COLO668 (cell line): ENCODE measurements around the gene COL6A5.
"Not testable (repeated sequence)": the region's sequence is repeated elsewhere in the genome, so short reads cannot be mapped to it uniquely, and the experiment has no call there.

Experiments used
- DNase-seq: peaks from one replicate; lab custom pipeline; 2025; ENCODE audit not compliant: unreplicated experiment; lab: John Stamatoyannopoulos, UW

The COL6A5 gene

DNA sequence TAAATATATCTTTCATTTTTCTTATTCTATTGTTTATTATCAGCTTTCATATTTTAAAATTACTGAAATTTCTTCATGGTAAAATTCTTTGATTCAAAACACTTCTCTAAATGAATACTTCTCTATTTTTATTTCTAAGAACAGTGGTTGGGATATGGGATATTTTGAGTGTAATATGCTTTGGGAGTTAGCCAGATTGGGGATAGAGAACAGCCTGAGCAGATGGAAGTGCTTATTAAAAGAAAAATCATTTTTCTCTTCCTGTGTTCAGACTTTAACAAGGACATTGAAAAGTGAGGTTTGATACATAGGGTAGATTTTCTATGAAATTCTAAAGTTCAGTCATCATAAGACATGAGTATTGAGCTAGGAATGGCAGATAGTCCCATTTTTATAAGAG, 84.8 kb downstream of the COL6A5 start:
- no peak for DNase-seq

DNA sequence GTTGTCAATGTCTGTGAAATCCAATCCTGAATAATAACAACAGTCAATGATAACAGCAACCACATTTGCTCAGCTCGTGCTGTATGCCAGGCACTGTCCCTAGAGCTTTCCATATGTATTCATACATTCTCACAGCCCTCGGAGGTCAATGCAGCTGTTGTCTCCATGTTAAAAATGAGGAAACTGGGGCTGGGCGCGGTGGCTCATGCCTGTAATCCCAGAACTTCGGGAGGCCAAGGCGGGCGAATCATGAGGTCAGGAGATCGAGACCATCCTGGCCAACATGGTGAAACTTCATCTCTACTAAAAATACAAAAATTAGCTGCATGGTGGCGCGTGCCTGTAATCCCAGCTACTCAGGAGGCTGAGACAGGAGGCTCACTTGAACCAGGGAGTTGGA, 86.6 kb downstream of the COL6A5 start:
- DNase-seq: not testable (repeated sequence)

DNA sequence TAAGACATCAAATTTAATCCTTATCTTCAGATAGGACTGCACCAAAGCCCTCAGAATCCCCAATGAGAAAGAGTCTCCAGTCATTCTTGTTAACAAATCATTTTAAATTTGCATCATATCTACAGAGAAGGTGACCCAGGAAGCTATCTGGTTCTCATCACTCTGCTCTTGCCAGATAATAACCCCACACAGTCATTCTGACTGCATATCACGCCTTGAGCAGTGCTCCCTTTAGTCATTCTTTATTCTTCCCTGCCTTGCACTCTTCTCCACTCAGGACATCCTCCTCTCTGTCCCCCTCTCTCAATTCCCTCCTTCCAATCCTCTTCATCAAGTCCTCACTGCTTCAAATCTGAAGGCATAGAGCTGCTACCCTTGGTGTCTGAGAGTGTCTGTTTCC, 87.8 kb downstream of the COL6A5 start:
- DNase-seq: no peak

DNA sequence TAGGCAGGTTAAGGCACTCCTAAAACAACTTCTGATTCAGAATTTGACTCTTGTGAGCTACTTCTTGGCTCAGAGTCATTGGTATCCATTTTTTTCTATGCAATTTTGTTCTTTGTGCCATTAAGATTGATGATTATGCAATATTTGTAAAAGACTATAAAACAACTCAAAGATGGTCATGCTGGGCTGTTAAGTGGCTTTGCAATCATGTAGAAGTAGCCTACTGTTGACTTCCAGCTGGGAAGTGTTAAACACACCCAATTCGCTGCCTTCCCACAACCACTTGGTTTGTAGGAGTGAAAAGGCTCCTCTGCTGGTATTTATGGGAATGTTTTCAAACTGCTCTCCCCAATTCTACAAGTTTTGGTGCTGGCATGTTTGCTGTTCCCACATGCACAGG, 96.8 kb downstream of the COL6A5 start:
- no peak for DNase-seq

DNA sequence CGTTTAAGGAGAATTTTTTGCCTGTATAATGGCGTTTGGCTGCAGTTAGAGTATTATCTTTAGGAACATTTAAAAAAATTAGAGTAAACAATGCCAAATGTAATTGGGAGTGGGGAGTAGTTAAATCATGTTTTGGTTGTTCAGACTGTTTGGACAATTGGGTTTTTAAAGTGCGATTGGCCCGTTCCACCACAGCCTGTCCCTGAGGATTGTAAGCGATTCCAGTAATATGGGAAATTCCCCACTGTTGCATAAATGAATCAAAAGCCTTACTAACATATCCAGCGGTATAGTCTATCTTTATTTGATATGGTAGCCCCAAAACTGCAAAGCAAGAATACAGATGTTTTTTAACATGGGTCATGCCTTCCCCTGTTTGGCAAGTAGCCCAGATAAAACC, 101.4 kb downstream of the COL6A5 start:
- not testable (repeated sequence) for DNase-seq

DNA sequence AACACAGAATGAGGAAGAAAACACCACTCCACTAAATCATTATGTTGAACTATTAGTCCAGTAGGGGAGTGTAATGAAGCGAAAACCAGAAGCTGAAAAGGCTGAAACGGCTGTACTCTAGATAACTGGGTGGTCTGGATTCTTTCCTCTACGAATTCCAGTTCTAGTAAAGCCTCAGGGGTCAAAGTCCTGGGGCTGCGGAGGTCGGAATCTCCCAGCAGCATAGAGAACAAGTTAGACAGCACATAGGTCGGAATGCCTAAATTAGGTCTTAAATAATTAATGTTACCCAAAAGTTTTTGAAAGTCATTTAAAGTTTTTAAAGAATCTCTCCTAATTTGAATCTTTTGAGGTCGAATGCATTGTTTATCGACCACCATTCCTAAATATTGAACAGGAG, 102.7 kb downstream of the COL6A5 start:
- DNase-seq: not testable (repeated sequence)

DNA sequence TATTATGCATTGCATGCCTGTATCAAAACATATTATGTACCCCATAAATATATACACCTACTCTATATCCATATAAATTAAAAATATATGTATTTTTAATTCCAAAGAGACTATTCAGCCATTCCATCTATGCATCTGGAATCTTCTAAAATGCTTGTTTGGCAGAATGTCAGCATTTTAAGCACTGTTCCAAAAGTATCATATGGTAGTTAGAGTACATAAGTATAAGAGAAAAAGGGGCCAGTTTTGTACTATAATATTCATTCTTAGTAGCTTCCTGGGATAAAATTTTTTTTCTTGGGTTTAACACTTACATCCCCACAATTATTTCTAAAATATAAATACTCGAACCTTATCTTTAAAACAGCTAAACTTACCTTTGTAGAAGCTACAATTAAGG, 111.1 kb downstream of the COL6A5 start:
- DNase-seq: no peak

DNA sequence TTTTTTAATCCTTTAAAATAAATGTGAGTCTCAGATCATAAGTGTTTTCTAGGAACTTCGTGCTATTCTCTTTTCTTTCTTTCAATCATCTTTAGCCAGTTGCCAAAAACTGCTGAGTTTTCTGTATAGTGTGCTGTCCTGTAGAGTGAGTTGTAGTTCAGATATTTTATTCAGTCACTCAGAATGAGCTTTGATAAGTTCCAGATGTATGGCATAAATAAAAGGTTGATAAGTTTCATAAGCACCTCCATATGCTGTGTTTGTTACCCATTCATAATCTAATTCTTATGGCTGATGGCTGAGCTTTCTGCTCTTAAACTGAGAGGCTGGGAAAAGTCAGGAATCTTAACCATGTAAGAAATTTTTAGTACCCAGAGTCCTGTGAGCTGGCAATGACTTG, 112.2 kb downstream of the COL6A5 start:
- DNase-seq: no peak

DNA sequence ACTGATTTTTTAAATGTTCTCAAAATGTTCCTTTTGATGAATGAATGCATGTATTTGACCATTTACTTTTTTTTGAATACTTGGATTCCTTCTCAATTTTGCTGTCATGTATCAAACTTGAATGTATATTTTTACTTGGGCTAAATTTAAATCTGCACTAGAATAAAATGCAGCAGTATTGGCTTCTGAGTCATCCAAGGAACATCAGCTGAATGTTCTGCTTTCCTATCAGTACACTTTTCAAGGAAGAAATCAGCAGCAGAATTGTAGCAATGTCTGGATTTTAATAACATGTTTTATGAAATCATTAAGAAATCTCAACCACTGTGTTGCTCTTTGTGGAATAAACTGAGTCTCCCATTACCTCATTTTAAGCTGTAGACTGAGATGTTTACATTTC, 114.5 kb downstream of the COL6A5 start:
- DNase-seq: no peak

DNA sequence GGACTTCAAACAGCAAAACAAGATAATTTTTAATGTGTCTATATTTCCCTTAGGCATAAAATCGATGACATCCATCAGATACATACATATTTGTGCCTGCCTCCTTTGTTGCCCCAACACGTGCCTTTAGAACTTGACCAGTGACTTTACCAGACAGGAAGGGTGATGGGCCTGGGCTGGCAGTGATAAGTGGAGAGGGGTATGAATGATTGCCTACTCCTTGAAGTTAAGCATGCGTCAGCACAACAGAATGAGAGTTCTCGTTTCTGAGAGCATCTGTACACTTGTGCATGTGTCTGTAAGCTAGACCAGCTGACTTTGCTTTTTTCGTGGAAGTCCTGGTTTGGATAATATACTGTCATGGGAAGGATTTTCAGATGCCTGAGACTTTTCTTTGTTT, 116.6 kb downstream of the COL6A5 start:
- no peak for DNase-seq

DNA sequence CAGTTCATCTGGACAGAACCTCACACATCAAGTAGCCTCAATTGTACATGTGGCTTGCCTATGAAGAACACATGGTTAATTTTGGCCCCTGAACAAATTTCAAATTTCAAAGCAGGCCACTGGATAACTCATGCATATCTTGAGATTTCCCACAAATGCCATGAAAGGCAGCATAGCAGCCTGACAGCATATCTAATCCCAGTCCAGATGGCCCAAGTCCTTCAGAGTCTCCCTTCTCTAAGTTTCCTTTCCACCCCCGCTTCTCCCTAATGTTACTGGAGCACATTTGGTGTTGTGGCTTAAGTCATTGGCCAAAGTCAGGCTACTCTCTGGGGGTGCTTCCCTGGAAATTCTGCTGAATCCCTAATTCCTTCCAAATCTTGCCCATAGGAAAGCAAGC, 117.7 kb downstream of the COL6A5 start:
- no peak for DNase-seq

DNA sequence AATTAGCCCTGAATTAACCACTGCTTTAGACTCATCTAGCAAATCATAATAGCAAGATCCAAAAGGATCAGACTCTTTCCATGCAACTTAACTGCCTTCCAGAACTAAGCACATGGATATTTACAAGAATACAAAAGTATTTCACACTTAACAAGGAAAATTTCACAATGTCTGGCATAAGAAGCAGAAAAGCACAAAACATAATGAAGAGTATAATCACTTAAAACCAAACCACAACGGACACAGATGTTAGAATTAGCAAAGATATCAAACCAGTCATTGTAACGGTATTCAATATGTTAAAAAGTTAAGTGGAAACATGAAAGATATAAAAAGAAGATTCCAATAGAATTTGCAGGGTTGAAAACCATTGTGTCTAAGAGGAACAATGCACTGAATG, 120.0 kb downstream of the COL6A5 start:
- no peak for DNase-seq

DNA sequence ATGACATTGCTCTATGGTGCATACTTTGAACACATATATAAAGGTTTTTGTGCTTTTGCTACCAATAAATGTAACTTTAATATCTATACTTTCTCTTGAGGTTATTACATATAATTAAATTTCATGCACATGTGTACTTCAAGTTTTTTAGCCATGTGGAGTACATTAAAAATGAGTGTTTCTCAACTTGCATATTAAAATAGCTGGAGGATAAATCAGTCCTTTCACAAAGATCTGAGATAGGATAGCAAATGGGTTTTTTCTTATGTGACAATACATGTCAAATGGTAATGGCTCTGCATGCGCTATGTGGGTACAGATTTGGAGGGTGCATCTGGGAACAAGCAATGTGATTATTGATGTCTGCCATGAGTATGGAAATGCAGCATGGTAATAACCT, 122.8 kb downstream of the COL6A5 start:
- DNase-seq: no peak

DNA sequence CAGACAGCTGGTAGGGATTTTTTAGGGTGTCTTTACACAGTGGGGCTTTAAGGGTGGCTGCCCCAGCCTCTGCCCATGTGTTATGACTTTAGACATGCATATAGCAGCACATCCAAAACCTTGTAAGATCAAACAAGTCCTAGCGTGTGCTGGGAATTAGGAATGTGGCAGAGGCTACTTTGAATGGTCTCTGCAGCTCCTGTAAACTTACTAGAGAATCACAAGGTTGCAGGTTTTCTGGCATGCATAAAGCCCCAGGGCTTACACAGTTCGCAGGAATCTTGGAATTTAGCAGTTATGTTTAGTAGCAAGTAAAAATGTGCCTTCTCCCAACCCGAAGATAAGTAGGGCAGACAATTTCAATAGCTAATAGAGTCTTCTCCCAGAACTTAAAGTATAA, 124.7 kb downstream of the COL6A5 start:
- no peak for DNase-seq

DNA sequence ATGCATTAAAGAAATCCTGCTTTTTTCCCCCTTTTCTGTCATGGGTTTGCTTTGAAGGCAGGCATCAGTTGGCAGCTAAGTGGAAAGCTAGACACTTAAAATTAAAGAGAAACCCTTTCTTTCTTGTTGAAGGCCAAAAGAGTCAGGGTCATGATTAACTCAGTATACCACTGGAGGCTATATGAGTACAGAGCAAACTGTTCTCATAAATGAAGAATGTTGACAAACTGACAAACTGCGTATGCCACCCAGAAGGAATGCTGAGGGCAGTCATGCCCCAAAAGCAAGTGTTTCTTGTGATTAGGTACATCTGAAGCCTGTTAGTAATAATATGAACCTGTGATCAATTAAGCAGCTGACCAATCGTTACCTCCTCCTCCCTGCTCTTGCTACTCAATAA, 127.9 kb downstream of the COL6A5 start:
- no peak for DNase-seq

DNA sequence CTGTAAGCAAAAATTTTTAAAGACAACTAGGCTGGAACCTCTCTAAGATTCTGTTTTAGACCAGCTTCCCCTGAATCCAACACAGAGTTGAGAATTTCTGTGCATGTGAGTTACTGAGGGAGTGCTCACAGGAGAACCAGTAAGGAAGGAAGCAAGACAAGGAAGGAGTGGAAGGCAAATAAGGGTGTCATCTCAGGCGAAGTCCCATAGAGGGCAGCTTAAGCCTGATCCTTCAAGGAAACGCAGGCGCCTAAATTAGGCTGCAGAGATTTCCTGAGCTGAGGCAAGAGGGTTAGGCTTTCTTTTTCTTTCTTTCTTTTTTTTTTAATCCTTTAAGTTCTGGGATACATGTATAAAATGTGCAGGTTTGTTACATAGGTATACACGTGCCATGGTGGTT, 135.3 kb downstream of the COL6A5 start:
- no peak for DNase-seq

DNA sequence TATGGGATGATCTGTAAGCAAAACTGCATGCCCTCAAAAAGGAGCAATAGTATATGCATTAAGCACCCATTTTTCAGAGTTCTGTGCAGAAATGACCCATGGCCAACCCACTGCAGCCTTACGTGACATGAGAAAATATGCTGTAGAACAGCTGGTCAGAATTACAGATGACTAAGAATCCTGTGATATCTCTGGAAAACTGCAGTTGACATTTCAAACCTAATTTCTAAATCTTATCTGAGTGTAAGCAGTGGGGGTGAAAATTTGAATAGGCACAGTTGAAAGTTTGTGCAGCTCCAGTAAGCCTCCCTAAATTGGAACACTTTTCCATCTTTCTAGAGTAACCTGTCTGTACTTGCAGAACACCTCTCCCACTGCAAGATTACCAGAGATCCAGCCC, 142.8 kb downstream of the COL6A5 start:
- no peak for DNase-seq

DNA sequence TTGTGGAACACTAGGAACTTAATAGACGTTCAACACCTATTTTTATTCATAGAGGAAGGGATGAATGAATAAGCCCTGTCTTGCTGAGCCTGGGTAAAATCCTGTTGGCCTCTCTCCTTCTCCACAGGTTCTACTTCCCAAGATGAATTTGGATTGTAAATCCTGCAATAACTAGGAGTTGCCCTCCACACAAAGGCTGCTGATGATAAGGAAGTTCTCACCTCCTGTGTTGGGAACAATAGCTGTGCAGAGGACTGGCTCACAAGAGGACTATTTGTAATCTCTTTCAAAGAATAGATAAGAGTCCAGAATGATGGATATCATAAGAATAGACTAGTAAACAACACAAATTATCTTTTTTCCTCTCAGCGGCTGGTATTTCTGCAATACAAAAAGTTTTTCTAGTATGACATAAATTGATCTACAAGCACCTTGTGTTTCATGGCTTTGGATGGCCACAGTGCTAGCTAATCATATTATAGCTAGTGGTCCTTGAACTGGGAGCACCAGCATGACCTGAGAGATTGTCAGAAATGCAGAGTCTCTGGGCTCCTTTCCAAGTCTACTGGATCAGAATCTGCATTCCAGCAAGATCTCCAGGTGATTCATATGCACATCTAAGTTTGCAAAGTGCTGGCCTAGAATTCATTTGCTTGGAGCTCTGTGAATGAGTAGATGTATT, 143.4 kb downstream of the COL6A5 start:
- DNase-seq: no peak

DNA sequence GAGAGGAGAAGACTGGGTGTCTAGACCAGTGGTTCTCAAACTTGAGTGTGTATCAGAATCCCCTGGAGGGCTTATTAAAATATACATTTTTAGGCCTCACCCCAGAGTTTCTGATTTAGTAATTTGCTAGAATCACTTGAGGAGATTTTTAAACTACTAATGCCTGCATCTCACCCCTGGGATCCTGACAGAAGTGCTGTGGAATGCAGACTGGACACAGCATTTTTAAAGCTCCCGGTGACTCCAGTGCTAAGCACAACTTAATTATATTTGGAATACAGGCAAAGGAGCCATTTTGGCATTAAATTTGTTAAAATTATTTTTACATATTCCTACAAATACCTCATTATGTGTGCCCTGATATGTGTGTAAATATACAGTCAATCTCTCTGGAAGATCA, 144.8 kb downstream of the COL6A5 start:
- no peak for DNase-seq

DNA sequence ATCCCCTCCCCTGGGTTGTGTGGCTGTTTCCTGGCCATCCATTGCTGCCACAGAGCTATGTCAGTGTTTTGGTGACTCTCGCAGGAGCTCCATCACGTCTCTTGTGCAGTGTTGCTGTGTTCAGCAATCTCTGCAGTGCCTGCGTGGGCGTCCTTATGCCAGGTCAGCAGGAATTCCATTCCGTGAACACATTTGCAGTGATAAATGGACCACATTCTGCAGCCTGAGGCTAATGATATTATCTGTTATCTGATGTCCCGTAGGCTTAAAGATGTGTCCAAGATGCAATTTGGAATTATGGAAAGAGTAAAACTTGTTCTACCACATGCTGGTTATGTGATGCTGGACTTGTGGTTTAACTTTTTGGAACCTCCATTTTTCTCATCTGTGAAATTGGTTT, 146.0 kb downstream of the COL6A5 start:
- no peak for DNase-seq

DNA sequence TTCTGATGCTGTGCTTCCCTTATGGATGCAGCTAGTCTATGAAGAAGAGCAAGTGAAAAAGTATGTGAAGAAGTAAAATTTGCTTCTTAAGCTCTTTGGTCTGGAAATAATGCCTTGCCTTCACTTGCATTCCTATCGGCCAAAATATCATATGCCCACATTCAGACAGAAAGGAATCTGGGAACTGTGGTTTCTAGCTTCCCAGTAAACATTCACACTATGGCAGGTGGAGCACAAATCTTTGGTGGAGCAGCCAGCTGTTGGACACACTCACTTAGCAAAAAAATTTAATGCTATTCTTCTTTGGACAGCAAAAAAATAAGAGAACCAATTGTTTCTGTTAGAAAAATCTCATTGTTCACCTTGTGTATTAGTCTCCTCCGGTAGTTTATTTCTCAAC, 159.2 kb downstream of the COL6A5 start:
- DNase-seq: no peak

DNA sequence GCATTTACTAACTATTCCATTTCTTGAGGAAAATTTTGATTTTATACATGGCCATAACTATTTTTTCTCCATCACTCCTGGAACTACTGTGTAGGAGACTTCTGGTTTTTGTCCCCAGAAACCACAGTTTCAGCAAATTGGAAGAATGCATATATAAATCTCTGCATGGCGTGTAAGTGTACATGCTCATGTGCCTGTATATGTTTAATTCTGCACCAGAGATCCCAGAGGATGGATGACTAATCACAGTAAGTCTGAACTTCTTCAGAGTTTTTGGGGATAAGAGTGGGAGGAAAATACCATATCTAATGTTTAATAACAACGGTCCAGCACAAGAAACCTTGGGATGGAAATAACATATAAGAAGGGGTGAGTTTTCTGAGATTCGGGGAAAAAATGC, 160.6 kb downstream of the COL6A5 start:
- no peak for DNase-seq

DNA sequence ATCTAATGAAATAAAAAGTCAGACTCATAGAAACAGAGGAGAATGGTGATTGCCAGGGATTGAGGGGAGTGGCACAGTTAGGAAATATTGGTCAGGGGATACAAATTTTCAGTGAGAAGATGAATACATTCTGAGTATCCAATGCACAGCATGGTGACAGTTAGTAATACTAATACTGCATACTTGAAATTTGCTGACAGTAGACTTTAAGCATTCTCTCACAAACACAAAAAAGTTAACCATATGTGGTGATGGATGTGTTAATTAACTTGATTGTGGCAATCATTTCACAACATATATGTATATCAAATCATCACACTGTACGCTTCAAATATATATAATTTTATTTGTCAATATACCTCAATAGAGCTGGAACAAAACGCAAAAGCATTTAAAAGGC, 162.3 kb downstream of the COL6A5 start:
- no peak for DNase-seq

DNA sequence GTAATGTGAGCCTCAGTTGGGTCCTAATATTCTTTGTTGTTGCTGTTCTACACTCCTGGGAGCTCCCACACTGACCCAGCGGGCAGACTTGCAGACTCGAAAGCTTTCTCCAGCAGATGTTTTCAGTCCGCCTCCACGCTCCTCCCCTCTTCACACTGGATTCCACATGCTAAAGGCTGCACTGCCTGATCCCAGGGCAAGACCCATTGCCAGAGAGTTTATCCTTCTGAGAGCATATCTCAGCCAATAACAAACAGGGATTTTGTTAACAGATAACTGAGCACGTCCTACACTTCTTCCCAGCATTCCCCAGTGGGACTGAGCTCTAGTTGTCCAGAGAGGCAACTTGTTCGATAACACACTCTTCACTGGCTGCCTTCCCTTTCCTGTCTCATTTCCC, 163.5 kb downstream of the COL6A5 start:
- DNase-seq: no peak
